Stimulated activated CD8-positive, alpha-beta memory T cell treated with anti-CD3 and anti-CD28 coated beads, Interleukin-2, amount 100 ng/mL, for 1 hour (primary cell): ENCODE measurements around the gene ZNF689.
"Not testable (repeated sequence)": the region's sequence is repeated elsewhere in the genome, so short reads cannot be mapped to it uniquely, and the experiment has no call there.

Experiments
- DNase-seq, 2 donors: peaks; one replicate each; pipeline ENCODE4 v3.0.0-alpha.2; 2020; ENCODE audit warnings: low read depth in 2 of 2

ZNF689 gene

GRCh38 chr16:30609926-30610839, at the start of gene ZNF689:
ZNF689 (minus strand) TSS chr16:30610389; CDS start chr16:30610041, 348 bp downstream.
- DNase-seq: peak; percentile 86 to 88

DNA sequence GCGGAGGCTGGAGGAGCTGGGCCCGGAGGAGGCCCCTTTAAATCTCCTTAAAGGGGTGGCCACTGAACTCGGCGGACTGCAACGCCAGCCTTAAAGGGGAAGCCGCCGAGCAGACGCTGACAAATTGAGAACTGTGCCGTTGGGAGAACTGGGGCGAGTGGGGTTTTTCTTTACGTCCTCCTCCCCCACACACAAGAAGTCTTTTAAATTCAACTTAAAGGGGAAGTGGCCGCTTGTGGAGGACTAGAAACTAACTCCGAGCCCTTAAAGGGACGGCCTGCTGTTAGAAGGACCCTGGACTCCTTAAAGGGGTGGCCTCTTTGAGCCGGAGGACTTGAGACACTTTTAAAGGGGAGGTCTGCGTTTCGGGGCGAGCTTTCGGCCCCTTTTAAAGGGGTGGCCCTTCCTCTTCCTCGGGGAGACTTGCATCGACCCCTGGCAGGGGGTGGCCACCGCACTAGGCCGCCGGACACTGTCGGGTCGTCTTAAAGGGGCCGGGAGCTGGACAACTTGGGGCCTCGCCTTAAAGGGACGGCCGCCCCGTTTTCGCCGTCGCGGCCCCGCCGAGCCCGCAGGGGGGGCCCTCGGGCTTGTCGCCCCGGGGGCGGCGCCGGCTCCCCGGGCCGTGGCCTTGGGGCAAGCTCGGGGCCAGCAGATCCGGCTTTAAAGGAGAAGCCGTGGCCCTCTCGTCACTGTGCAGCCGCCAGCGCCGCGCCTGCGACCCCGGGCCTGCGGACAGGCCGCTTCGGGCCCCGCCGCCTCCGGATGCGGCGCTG, 48.7 kb upstream of the ZNF689 start:
- DNase-seq: no peak

DNA sequence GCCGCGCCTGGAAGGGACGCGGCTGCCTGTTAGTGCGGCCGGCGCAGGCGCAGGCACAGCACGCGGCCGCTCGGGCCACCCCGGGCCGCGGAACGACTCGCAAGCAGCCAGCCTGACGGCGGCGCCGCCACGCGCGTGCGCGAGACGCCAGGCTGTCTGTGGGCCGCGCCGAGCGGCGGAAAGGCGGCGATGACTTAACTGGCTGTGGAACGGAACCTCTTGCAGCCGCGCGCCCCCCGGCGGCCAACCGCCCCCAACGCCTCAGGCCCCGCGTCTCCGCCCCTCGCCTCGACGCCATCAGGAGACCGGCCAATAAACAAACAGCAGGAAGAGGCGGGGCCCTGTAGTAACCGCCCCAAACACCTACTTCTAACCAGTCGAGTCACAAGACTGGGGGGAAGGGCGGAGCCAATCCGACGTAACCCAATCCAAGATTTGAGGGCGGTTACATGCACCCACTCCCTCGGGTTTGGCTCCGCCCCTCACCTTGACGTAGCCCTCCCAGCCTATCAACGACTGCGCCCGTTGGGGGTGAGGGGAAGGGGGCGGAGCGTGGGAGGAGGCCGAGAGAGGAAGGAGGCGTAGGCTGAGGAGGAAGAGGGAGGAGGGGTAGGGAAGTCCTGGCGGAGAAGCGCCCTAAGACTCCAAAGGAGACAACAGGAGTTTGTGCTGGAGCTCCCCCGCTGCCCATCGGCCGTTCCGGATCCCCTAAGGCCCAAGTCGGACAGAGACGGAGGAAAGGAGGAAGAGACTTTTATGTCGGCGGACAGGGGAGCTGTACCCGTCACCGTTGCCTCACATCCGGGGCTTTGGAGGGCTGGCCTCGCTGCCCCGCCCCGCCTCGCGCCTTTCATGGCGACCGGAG, 47.9 kb upstream of the ZNF689 start, which contains the start of gene FBRS:
FBRS (plus strand) TSS at position 566 of the 865 bp plus-strand sequence. CDS start 1,088 bp downstream, outside the sequence.
- peak; percentile 99 to 100 for DNase-seq

- DNase-seq: no peak
These were observed 47.0 kb upstream of the ZNF689 start for GRCh38 chr16:30656974-30657865.

- no peak for DNase-seq
These were observed 46.2 kb upstream of the ZNF689 start for GRCh38 chr16:30656388-30656787.

DNA sequence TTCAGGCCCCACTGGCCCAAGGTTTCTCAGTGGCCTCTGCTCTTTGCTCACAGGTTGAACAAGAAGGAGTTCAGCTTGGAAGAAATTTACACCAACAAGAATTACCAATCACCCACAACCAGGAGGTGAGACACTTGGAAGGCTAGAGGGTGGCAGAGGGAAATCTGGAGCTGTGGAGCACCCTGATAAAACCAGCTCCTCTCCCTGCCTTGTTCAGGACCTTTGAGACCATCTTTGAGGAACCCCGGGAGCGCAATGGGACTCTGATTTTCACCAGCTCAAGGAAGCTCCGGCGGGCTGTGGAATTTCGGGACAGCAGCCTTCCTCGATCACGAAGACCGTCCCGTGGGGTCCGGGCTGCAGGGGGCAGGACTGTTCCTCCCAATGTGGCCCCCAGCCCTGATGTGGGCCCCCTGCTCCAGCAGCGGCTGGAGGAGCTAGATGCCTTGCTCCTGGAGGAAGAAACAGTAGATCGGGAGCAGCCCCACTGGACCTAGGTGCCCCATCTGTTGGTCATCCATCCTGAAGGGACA, 45.7 kb upstream of the ZNF689 start:
- no peak for DNase-seq

- no peak for DNase-seq
These were observed 44.7 kb upstream of the ZNF689 start for GRCh38 chr16:30654856-30655255.

GRCh38 chr16:30652718-30653117, 42.5 kb upstream of the ZNF689 start:
- DNase-seq: no peak

DNA sequence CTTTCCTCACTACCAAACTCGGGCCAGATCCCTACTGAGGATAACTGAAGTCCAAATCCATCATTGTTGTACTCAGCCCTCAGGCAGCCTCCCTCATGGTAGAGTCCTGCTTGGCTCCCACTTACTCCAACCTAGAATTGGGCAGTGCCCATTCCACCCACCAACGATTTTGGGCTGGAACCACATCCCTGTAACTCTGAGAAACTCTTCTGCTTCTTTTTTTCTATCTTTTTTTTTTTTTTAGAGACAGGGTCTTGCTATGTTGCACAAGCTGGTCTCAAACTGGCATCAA, 41.8 kb upstream of the ZNF689 start:
- DNase-seq: no peak

GRCh38 chr16:30651124-30652004, 41.2 kb upstream of the ZNF689 start:
- DNase-seq: peak; percentile 52 to 66

GRCh38 chr16:30650369-30651123, 40.4 kb upstream of the ZNF689 start, which contains the start of gene PRR14:
PRR14 (plus strand) TSS chr16:30650960; CDS start chr16:30651646, 686 bp downstream.
- DNase-seq: peak; percentile 95 to 97

DNA sequence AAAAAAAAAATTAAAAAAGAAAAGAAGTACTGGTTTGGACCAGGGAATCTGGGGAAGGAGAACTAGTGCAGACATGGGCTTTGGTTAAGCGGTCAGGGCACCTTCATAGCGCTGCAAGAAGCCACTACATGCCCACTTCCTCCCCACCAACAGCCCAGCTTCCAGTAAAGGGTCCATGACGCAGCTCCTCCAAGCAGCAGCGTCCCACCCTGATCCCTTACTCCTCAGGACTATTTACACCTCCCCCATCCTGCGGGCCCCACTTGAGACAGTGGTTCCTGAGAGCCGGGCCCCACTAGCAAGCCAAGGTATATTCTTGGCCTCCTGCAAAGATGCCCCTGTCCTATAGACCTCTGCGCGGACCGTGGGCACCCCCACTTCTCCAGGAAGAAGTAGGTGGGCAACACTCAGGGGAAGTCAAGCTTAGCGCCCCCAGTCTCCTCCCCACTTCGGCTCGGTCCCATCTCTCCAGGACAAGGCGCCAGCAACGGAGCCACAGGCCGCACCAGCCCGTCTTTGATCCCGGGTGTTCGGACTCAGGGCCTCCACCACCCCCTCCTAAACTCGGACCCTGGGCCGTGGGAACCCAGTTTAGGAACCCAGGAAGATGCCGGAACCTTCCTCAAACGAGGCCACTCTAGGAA, 39.7 kb upstream of the ZNF689 start:
- no peak for DNase-seq

- no peak for DNase-seq
These were observed 37.0 kb upstream of the ZNF689 start for GRCh38 chr16:30647274-30647571.

GRCh38 chr16:30645727-30646126, 35.5 kb upstream of the ZNF689 start:
- no peak for DNase-seq

DNA sequence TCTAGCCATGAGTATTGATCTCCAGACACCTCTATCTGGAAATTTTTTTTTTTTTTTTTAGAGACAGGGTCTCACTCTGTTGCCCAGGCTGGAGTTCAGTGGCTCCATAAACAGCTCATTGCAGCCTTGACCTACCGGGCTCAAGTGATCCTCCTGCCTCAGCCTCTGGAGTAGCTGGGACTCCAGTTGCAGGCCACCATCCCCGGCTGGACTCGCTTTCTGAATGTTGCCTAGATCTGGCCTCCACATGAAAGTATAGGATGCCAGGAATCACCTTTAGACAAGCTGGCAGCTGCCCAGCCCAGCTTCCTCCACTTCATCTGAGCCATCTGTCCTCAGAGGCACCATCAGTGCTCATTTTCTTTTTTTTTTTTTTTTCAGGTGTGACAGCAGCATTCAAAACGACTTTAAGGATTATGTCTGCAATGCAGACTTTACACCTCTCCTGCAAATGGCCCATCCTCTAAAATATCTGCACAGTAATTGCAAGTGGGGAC, 34.2 kb upstream of the ZNF689 start:
- DNase-seq: no peak

DNA sequence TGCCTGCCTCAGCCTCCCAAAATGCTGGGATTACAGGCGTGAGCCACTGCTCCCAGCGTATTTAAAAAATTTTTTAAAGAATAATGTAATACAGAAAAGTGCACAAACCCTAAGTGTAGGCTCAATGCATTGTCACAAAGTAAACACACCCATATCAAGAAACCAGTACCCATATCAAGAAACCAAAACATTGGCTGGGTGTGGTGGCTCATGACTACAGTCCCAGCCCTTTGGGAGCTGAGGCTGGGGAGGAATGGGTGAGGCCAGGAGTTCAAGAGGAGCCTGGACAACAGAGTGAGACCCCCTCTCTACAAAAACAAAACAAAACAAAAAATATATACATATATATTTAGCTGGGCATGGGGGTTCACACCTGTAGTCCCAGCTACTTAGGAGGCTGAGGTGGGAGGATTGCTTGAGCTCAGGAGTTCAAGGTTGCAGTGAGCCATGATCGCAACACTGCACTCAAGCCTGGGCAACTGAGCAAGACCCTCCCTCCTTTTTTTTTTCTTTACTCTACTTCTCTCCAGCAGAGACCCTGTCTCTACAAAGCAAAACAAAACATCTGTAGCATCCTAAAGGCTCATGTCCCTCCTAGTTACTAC, 31.3 kb upstream of the ZNF689 start:
- no peak for DNase-seq

GRCh38 chr16:30637944-30638343, 27.8 kb upstream of the ZNF689 start:
- DNase-seq: no peak

GRCh38 chr16:30637139-30637538, 26.9 kb upstream of the ZNF689 start:
- not testable (repeated sequence) for DNase-seq
